K562 (cell line): ENCODE measurements around the gene SLC7A6.
A peak's percentile ranks its signal among the peaks of the same experiment; 100 is the strongest.

Experiments used
- CEBPB ChIP-seq: fragments of 450-650 bp; IDR thresholded peaks from 2 replicates; pipeline ENCODE4 v1.6.1; 2016; ENCODE audit warnings: missing genetic modification characterization, missing compliant biosample characterization
- CHD2 ChIP-seq: IDR thresholded peaks from 2 replicates; pipeline ENCODE4 v1.6.1; 2011; ENCODE audit warnings: low read depth, low read length
- GABPA ChIP-seq: fragments of 200-800 bp; sonication (Bioruptor generic); conservative IDR thresholded peaks from 2 replicates; pipeline ENCODE4 v1.6.1; 2016; ENCODE audit warnings: low read depth, missing genetic modification characterization, missing compliant biosample characterization
- NRF1 ChIP-seq, 2 experiments: fragments of 450-650 bp; IDR thresholded peaks in 1 of 2; conservative IDR thresholded peaks in 1 of 2; 2 replicates each; pipeline ENCODE4 v1.6.1; 2014; ENCODE audit warnings: mild to moderate bottlenecking in 2 of 2
- SIN3A ChIP-seq, 2 experiments: fragments of 150-350 bp in 1 of 2; IDR thresholded peaks; 2 replicates each; pipeline ENCODE4 v1.6.1; 2011 to 2016; ENCODE audit warnings: borderline replicate concordance in 2 of 2, low read depth in 2 of 2, low read length in 2 of 2, mild to moderate bottlenecking in 2 of 2, moderate library complexity in 2 of 2; ENCODE audit not compliant: control insufficient read depth in 1 of 2
- USF1 ChIP-seq: sonication (generic); formaldehyde crosslinking; IDR thresholded peaks from 2 replicates; pipeline ENCODE4 v1.9.0; 2022; ENCODE audit warnings: mild to moderate bottlenecking, missing genetic modification reagents
- XRCC4 ChIP-seq: IDR thresholded peaks from one replicate; pipeline ENCODE4 v1.6.1; 2011; ENCODE audit not compliant: insufficient read depth, insufficient read length; ENCODE audit errors: extremely low read depth
- ZNF282 ChIP-seq: sonication (generic); formaldehyde crosslinking; IDR thresholded peaks from 2 replicates; pipeline ENCODE4 v1.8.1; 2023; ENCODE audit warnings: missing genetic modification reagents
- ZNF3 ChIP-seq: fragments of 250-450 bp; sonication (Bioruptor Pico); IDR thresholded peaks from 2 replicates; pipeline ENCODE4 v1.5.0; 2021; ENCODE audit warnings: mild to moderate bottlenecking, moderate library complexity
- ZNF740 ChIP-seq, 3 experiments: fragments of 200-800 bp in 1 of 3; sonication (Bioruptor generic) in 1 of 3; sonication (generic) in 1 of 3; formaldehyde crosslinking in 1 of 3; IDR thresholded peaks; 2 replicates each; pipeline versions ENCODE4 v1.6.1 to v1.8.0; 2016 to 2022; ENCODE audit warnings: mild to moderate bottlenecking in 2 of 3, missing compliant biosample characterization in 2 of 3, missing genetic modification characterization in 2 of 3, missing genetic modification reagents in 1 of 3

GRCh38 chr16:68263559-68264127 lies 683 bp upstream of the SLC7A6 start:
- TF ChIP-seq NRF1 (conservative IDR thresholded peaks at IDR 0.05 in 1 of 2, IDR thresholded peaks at IDR 0.05 in 1 of 2) (no peak), SIN3A (IDR thresholded peaks at IDR 0.05; ENCODE audit: borderline replicate concordance in 2 of 2, control insufficient read depth in 1 of 2, low read depth in 2 of 2, low read length in 2 of 2) (no peak), USF1 (CRISPR knock-in tag) (0 out of 2 replicates have a peak, but pooled peaks have one; percentile 4), XRCC4 (no peak), CEBPB (tag) (no peak), ZNF3 (CRISPR knock-in tag) (no peak), GABPA (no peak), ZNF282 (CRISPR knock-in tag) (no peak), ZNF740 (CRISPR knock-in tag; IDR thresholded peaks at IDR 0.05) (peak; percentile 71), ZNF740 (tag; IDR thresholded peaks at IDR 0.05) (peak in 1 of 2 experiments; percentile 62; a peak in 1 of 4 replicates), CHD2 (no peak)
